Neural cell (in vitro differentiated cells): ENCODE measurements around the gene AFG3L2. TPM values are rescaled to one million over a fixed set of nuclear protein-coding genes. Genes with fewer than 3 reads are reported as not detected.

Source experiments
- H2AFZ ChIP-seq: fragments of 200-600, 300-800 bp; sonication (generic), shearing (Covaris generic); 2 replicates; pipeline ENCODE4 v1.6.0; 2014; ENCODE audit warnings: low read depth, mild to moderate bottlenecking, antibody characterized with exemption, low read length, moderate library complexity
- H3F3A ChIP-seq: fragments of 200-600 bp; shearing (Covaris generic); 2 replicates; pipeline ENCODE4 v1.6.1; 2016; ENCODE audit warnings: mild to moderate bottlenecking, moderate library complexity, mixed read lengths, antibody characterized with exemption, low read length; ENCODE audit not compliant: insufficient read depth, poor library complexity, severe bottlenecking
- H3K27ac ChIP-seq: fragments of 200-600, 300-800 bp; sonication (generic), shearing (Covaris generic); 2 replicates; pipeline ENCODE4 v1.5.1; 2014; ENCODE audit warnings: mild to moderate bottlenecking, low read length, moderate library complexity
- H3K27me3 ChIP-seq: fragments of 300-800, 200-600 bp; sonication (generic), shearing (Covaris generic); 2 replicates; pipeline ENCODE4 v1.6.0; 2014; ENCODE audit warnings: mild to moderate bottlenecking, low read depth, low read length, moderate library complexity; ENCODE audit not compliant: insufficient read depth
- H3K36me3 ChIP-seq: fragments of 300-800, 200-600 bp; sonication (generic), shearing (Covaris generic); 2 replicates; pipeline ENCODE4 v1.5.1; 2014; ENCODE audit warnings: mild to moderate bottlenecking, antibody characterized with exemption, low read length, moderate library complexity; ENCODE audit not compliant: insufficient read depth
- H3K4me2 ChIP-seq: fragments of 300-800, 200-600 bp; sonication (generic), shearing (Covaris generic); 2 replicates; pipeline ENCODE4 v1.6.0; 2014; ENCODE audit warnings: mild to moderate bottlenecking, low read length
- H3K4me3 ChIP-seq: fragments of 300-800, 200-600 bp; sonication (generic), shearing (Covaris generic); 2 replicates; pipeline ENCODE4 v1.5.1; 2014; ENCODE audit warnings: mild to moderate bottlenecking, low read length, moderate library complexity
- H3K79me2 ChIP-seq: fragments of 200-600 bp; shearing (Covaris generic); replicated peaks from 2 replicates; pipeline ENCODE4 v1.6.0; 2014; ENCODE audit warnings: mild to moderate bottlenecking, low read length, moderate library complexity; ENCODE audit not compliant: insufficient read depth
- H3K9ac ChIP-seq: fragments of 300-800, 200-600 bp; sonication (generic), shearing (Covaris generic); 2 replicates; pipeline ENCODE4 v1.6.1; 2016; ENCODE audit warnings: mild to moderate bottlenecking, low read length, mixed read lengths
- H3K9me2 ChIP-seq: fragments of 200-600 bp; shearing (Covaris generic); 2 replicates; pipeline ENCODE4 v1.6.1; 2016; ENCODE audit warnings: mild to moderate bottlenecking, low read length, mixed read lengths; ENCODE audit not compliant: insufficient read depth
- H3K9me3 ChIP-seq: fragments of 200-600, 300-800 bp; sonication (generic), shearing (Covaris generic); 2 replicates; pipeline ENCODE4 v1.6.1; 2016; ENCODE audit warnings: mild to moderate bottlenecking, mixed run types, low read length, moderate library complexity, mixed read lengths
- H4K20me1 ChIP-seq: fragments of 200-600 bp; shearing (Covaris generic); 2 replicates; pipeline ENCODE4 v1.6.1; 2016; ENCODE audit warnings: mild to moderate bottlenecking, mixed run types; ENCODE audit not compliant: insufficient read depth
- EP300 ChIP-seq: fragments of 450-650 bp; conservative IDR thresholded peaks from 2 replicates; pipeline ENCODE4 v1.6.1; 2014; ENCODE audit warnings: antibody characterized with exemption, mild to moderate bottlenecking, moderate library complexity; ENCODE audit not compliant: poor library complexity, severe bottlenecking
- EZH2 ChIP-seq: fragments of 200-600, 300-800 bp; shearing (Covaris generic), sonication (generic); IDR thresholded peaks from 2 replicates; pipeline ENCODE4 v1.6.1; 2014; ENCODE audit warnings: antibody characterized with exemption, low read length, borderline replicate concordance, mild to moderate bottlenecking; ENCODE audit not compliant: insufficient read depth, poor library complexity, severe bottlenecking
- MXI1 ChIP-seq: fragments of 450-650 bp; conservative IDR thresholded peaks from 2 replicates; pipeline ENCODE4 v1.6.1; 2014; ENCODE audit warnings: antibody characterized with exemption, mild to moderate bottlenecking; ENCODE audit not compliant: poor library complexity, severe bottlenecking
- POLR2AphosphoS5 ChIP-seq: IDR thresholded peaks from 2 replicates; pipeline ENCODE4 v1.6.1; 2012
- RAD21 ChIP-seq: fragments of 450-650 bp; conservative IDR thresholded peaks from 2 replicates; pipeline ENCODE4 v1.6.1; 2014; ENCODE audit warnings: antibody characterized with exemption, mild to moderate bottlenecking, moderate library complexity
- SMC3 ChIP-seq: fragments of 450-650 bp; conservative IDR thresholded peaks from 2 replicates; pipeline ENCODE4 v1.6.1; 2014; ENCODE audit warnings: antibody characterized with exemption, mild to moderate bottlenecking, moderate library complexity; ENCODE audit not compliant: poor library complexity
- TAF1 ChIP-seq: IDR thresholded peaks from 2 replicates; pipeline ENCODE4 v1.6.1; 2012; ENCODE audit warnings: low read depth
- polyA plus RNA-seq: library from polyadenylated mRNA; depleted of rRNA; stranded (reverse); fragments of >200 nt; gene quantifications from 2 replicates; pipeline ENCODE4 v1.2.3, GENCODE V29; 2014
- TF ChIP-seq, protein P1 (sequence below): fragments of 450-650 bp; IDR thresholded peaks from 2 replicates; pipeline ENCODE4 v1.5.1; 2014; ENCODE audit warnings: antibody characterized with exemption, mild to moderate bottlenecking, moderate library complexity; ENCODE audit not compliant: poor library complexity, severe bottlenecking
- TF ChIP-seq, protein P2 (sequence below): IDR thresholded peaks from 2 replicates; pipeline ENCODE4 v1.6.1; 2012; ENCODE audit warnings: borderline replicate concordance

Gene AFG3L2
- polyA plus RNA-seq, 1 donor from 2014 or later = 49.4 TPM

DNA sequence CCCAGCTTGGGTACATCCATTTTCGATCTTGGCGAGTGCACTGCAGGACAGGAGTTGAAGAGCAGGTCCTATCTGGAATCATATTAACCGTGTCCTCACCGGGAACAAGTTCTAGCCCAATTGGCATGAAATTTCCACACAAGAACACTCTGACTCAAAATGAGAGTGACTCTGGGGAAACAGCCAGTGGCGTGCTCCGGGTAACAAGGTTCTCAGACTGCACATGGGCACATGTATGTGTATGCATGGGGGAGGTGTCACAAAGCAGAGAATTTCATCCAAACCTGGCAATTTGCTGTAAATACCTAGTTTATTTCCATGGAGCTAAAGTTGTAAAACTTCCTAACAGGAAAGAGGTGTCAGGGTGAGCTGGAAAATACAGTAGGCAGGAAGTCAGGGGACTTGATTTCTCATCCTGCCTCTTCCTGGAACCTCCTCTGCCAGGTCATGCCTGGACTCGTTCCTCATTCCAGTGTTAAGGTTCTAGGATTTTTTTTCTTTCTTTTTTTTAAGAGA is 67.3 kb downstream of the AFG3L2 start:
- Histone ChIP-seq H3K27me3 (peaks cover 46% of the 10 kb centered on the region), H3K79me2 (no peaks in the 10 kb centered on the region), H3K9me2 (no peaks in the 10 kb centered on the region), H3K27ac (no peak overlapping the region), H3K4me3 (no peak overlapping the region), H3K9me3 (no peaks in the 10 kb centered on the region), H4K20me1 (no peaks in the 10 kb centered on the region), H2AFZ (no peak overlapping the region), H3F3A (no peaks in the 10 kb centered on the region), H3K4me2 (no peak overlapping the region), H3K9ac (no peak overlapping the region), H3K36me3 (no peaks in the 10 kb centered on the region)
- TF ChIP-seq TAF1 = no peak
- TF ChIP-seq EP300 = no peak
- TF ChIP-seq EZH2 = no peak
- TF ChIP-seq, protein P1, sequence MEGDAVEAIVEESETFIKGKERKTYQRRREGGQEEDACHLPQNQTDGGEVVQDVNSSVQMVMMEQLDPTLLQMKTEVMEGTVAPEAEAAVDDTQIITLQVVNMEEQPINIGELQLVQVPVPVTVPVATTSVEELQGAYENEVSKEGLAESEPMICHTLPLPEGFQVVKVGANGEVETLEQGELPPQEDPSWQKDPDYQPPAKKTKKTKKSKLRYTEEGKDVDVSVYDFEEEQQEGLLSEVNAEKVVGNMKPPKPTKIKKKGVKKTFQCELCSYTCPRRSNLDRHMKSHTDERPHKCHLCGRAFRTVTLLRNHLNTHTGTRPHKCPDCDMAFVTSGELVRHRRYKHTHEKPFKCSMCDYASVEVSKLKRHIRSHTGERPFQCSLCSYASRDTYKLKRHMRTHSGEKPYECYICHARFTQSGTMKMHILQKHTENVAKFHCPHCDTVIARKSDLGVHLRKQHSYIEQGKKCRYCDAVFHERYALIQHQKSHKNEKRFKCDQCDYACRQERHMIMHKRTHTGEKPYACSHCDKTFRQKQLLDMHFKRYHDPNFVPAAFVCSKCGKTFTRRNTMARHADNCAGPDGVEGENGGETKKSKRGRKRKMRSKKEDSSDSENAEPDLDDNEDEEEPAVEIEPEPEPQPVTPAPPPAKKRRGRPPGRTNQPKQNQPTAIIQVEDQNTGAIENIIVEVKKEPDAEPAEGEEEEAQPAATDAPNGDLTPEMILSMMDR = no peak
- TF ChIP-seq, protein P2, sequence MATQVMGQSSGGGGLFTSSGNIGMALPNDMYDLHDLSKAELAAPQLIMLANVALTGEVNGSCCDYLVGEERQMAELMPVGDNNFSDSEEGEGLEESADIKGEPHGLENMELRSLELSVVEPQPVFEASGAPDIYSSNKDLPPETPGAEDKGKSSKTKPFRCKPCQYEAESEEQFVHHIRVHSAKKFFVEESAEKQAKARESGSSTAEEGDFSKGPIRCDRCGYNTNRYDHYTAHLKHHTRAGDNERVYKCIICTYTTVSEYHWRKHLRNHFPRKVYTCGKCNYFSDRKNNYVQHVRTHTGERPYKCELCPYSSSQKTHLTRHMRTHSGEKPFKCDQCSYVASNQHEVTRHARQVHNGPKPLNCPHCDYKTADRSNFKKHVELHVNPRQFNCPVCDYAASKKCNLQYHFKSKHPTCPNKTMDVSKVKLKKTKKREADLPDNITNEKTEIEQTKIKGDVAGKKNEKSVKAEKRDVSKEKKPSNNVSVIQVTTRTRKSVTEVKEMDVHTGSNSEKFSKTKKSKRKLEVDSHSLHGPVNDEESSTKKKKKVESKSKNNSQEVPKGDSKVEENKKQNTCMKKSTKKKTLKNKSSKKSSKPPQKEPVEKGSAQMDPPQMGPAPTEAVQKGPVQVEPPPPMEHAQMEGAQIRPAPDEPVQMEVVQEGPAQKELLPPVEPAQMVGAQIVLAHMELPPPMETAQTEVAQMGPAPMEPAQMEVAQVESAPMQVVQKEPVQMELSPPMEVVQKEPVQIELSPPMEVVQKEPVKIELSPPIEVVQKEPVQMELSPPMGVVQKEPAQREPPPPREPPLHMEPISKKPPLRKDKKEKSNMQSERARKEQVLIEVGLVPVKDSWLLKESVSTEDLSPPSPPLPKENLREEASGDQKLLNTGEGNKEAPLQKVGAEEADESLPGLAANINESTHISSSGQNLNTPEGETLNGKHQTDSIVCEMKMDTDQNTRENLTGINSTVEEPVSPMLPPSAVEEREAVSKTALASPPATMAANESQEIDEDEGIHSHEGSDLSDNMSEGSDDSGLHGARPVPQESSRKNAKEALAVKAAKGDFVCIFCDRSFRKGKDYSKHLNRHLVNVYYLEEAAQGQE = no peak
- no peak for TF ChIP-seq SMC3
- no peak for TF ChIP-seq MXI1
- no peak for TF ChIP-seq RAD21
- TF ChIP-seq POLR2AphosphoS5 = no peak

DNA sequence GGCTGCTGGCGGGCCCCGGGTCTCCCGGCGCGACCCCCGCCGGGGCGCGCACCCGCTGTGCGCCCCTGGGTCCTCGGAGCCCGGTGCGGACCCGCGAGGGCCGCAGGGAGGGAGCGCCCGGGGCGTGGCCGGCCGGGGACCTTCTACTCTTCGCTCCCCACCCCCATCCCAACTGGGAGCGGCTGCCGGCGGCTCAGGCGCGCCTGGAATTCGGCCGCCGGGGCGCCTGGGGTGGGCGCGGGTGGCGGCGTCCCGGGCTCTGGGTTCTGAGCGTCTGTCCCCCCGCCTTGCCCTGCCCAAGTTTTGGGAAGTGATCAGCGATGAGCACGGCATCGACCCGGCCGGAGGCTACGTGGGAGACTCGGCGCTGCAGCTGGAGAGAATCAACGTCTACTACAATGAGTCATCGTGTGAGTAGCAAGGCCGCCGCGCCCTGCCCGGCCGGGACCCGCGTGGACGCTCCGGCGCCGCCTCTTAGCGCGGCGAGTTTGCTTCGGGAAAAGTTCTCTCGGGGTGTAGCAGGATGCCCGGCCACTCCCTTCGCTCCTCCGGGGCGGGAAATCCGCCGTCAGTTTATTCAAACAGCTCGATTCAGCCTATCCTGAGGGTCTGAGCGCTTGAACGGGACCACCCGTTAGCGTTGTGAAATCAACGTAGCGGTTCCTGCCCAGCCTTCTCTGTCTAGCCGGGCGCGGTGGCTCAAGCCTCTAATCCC is 68.5 kb downstream of the AFG3L2 start:
- H3F3A ChIP-seq = no peaks in the 10 kb centered on the region
- H3K4me3 ChIP-seq = peak overlapping the region; percentile 66
- H4K20me1 ChIP-seq = no peaks in the 10 kb centered on the region
- H3K36me3 ChIP-seq = no peaks in the 10 kb centered on the region
- H3K27me3 ChIP-seq = peaks cover 49% of the 10 kb centered on the region
- no peak overlapping the region for H3K27ac ChIP-seq
- no peak overlapping the region for H2AFZ ChIP-seq
- no peaks in the 10 kb centered on the region for H3K79me2 ChIP-seq
- no peaks in the 10 kb centered on the region for H3K9me3 ChIP-seq
- H3K9ac ChIP-seq = no peak overlapping the region
- H3K9me2 ChIP-seq = no peaks in the 10 kb centered on the region
- H3K4me2 ChIP-seq = no peak overlapping the region
- TF ChIP-seq RAD21 (no peak), EZH2 (peak; percentile 52)
- TF ChIP-seq, protein P1 = no peak
